ENCODE measurements around the gene SCAND1.

- no peak for TF ChIP-seq CTCF (IDR thresholded peaks at IDR 0.05)
- TF ChIP-seq POLR2A (IDR thresholded peaks at IDR 0.05): no peak
Measured at GRCh38 chr20:35934050-35934449, 20.3 kb downstream of the SCAND1 start.

Measured in Peyer's patch (tissue), 4 donors.